Mesendoderm (in vitro differentiated cells): ENCODE data around the gene SLC7A9. TPM values are rescaled to one million over a fixed set of nuclear protein-coding genes. Genes with fewer than 3 reads are reported as not detected.

Source experiments
- DNase-seq: peaks from one replicate; pipeline ENCODE4 v3.0.0; 2013
- H2AK5ac ChIP-seq: 2 replicates; pipeline ENCODE4 v1.6.1; 2013; ENCODE audit warnings: low read length, inconsistent platforms
- H2BK120ac ChIP-seq: 2 replicates; pipeline ENCODE4 v1.6.1; 2013; ENCODE audit warnings: low read depth, mild to moderate bottlenecking, low read length, moderate library complexity, mixed read lengths
- H2BK15ac ChIP-seq: replicated peaks from 2 replicates; pipeline ENCODE4 v1.6.1; 2013; ENCODE audit warnings: low read depth, mild to moderate bottlenecking, moderate library complexity
- H2BK5ac ChIP-seq: 2 replicates; pipeline ENCODE4 v1.6.1; 2013; ENCODE audit warnings: low read length, inconsistent platforms
- H3K18ac ChIP-seq: 2 replicates; pipeline ENCODE4 v1.6.1; 2013; ENCODE audit warnings: mild to moderate bottlenecking, low read length, mixed read lengths
- H3K23ac ChIP-seq: one replicate; pipeline ENCODE4 v1.6.1; 2013; ENCODE audit warnings: low read length
- H3K27ac ChIP-seq: 2 replicates; pipeline ENCODE4 v1.5.1; 2013; ENCODE audit warnings: low read depth, mild to moderate bottlenecking, inconsistent platforms, low read length, moderate library complexity
- H3K27me3 ChIP-seq: 2 replicates; pipeline ENCODE4 v1.6.1; 2013; ENCODE audit warnings: low read length, control low read depth, mild to moderate bottlenecking, inconsistent platforms; ENCODE audit not compliant: insufficient read depth, poor library complexity
- H3K36me3 ChIP-seq: 2 replicates; pipeline ENCODE4 v1.6.1; 2013; ENCODE audit warnings: low read length, inconsistent platforms; ENCODE audit not compliant: control insufficient read depth, insufficient read depth
- H3K4ac ChIP-seq: one replicate; pipeline ENCODE4 v1.6.1; 2013; ENCODE audit warnings: low read depth, mild to moderate bottlenecking, low read length, moderate library complexity
- H3K4me1 ChIP-seq: 2 replicates; pipeline ENCODE4 v1.6.1; 2013; ENCODE audit warnings: low read depth, low read length, inconsistent platforms; ENCODE audit not compliant: control insufficient read depth
- H3K4me2 ChIP-seq: 2 replicates; pipeline ENCODE4 v1.6.1; 2013; ENCODE audit warnings: low read length
- H3K4me3 ChIP-seq: 2 replicates; pipeline ENCODE4 v1.5.1; 2013; ENCODE audit warnings: mild to moderate bottlenecking, low read length
- H3K56ac ChIP-seq: one replicate; pipeline ENCODE4 v1.6.1; 2013; ENCODE audit warnings: low read length
- H3K79me1 ChIP-seq: 2 replicates; pipeline ENCODE4 v1.6.1; 2013; ENCODE audit warnings: low read length, inconsistent platforms
- H3K79me2 ChIP-seq: 2 replicates; pipeline ENCODE4 v1.6.1; 2013; ENCODE audit warnings: mild to moderate bottlenecking, low read length; ENCODE audit not compliant: control insufficient read depth, insufficient read depth
- H3K9ac ChIP-seq: 2 replicates; pipeline ENCODE4 v1.6.1; 2013; ENCODE audit warnings: low read length, inconsistent platforms
- H4K5ac ChIP-seq: one replicate; pipeline ENCODE4 v1.6.1; 2013; ENCODE audit warnings: low read length
- H4K8ac ChIP-seq: one replicate; pipeline ENCODE4 v1.6.1; 2013; ENCODE audit warnings: low read depth, mild to moderate bottlenecking, control low read depth, low read length, moderate library complexity
- WGBS: extraction: QIAGEN DNeasy Blood & Tissue Kit; methylation state at CpG from one replicate; pipeline ENCODE4 v1.1.7; 2013; ENCODE audit warnings: low lambda C conversion rate, missing lambda C conversion rate; ENCODE audit not compliant: insufficient coverage; ENCODE audit errors: extremely low coverage; 5-methylcytosine and 5-hydroxymethylcytosine counted together
- polyA plus RNA-seq, 2 experiments: library from polyadenylated mRNA; stranded (reverse); fragments of 200-250 nt; gene quantifications; one replicate each; pipeline ENCODE4 v1.2.3, GENCODE V29; 2013

Gene SLC7A9
- polyA plus RNA-seq (2013, experiment 1 of 2), result 0.01 TPM
- 0.03 TPM for polyA plus RNA-seq (2013, experiment 2 of 2)

DNA sequence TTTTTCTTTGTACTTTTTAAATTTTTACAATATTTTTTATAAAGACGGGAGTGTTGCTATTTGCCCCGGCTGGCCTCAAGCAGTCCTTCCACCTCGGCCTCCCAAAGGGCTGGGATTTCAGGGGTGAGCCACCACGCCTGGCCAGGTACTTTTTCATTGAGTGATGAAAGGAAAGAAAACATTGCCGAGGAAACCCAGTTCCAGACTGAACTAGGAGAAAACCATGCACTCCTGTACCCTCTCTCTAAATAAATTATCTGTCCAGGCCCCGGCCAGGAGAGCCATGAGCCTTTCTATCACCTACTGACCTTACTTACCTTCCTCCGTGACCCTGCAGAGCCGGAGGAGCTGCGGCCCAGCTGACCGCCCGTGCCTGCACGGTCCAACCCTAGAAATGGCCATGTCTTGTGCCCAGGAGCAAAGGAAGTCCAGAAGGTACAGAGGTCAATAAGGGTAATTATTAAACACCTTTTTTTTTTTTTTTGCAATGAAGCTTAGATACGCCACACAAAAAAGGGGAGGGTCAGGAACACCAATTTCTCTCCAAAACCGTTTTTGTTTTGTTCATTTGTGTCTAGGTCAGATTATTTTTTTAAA, at the start of gene SLC7A9:
TSS of gene SLC7A9 (minus strand) at position 399 of the 597 bp plus-strand sequence. CDS start 1,233 bp downstream, outside the sequence.
- Histone ChIP-seq H2BK120ac (no peak within 1 kb of the TSS), H3K18ac (no peak within 1 kb of the TSS), H4K5ac (no peak within 1 kb of the TSS), H3K4me1 (no peaks in the 10 kb centered on the region), H3K27ac (no peak within 1 kb of the TSS), H3K27me3 (no peaks in the 10 kb centered on the region), H3K4me3 (no peak within 1 kb of the TSS), H4K8ac (no peak within 1 kb of the TSS), H3K4ac (no peak within 1 kb of the TSS), H2AK5ac (no peak within 1 kb of the TSS), H3K36me3 (no peaks in the 10 kb centered on the region), H3K9ac (no peak within 1 kb of the TSS), H3K79me1 (no peaks in the 10 kb centered on the region), H2BK15ac (no peak within 1 kb of the TSS), H3K23ac (no peak within 1 kb of the TSS), H3K56ac (peak within 1 kb of the TSS; percentile 46), H2BK5ac (no peak within 1 kb of the TSS), H3K4me2 (no peak within 1 kb of the TSS), H3K79me2 (no peaks in the 10 kb centered on the region)
- no CpG with 5 or more reads among the region's 14 CpGs for WGBS
- DNase-seq, result no peak

DNA sequence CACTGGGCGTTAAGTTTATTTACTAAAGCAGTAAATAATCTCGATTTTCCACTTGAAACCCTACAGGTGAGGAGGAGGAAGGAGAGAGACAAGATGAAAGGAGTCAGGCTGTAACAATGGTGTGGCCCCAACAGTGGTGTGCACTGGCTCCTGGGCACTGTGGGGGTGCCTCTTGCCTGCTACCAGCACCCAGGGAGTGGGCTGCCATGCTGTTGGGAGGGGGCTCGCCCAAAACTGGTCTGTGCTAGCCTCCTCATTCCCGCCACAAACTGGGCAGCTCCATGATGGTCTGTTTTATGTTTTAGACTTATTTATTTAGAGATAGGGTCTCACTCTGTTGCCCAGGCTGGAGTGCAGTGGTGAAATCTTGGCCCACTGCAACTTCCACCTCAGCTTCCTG, 49.8 kb upstream of the SLC7A9 start:
- no peak overlapping the region for H2BK15ac ChIP-seq
- no peak overlapping the region for H2BK5ac ChIP-seq
- H3K27ac ChIP-seq, result no peak overlapping the region
- H3K27me3 ChIP-seq, result no peaks in the 10 kb centered on the region
- H3K4me2 ChIP-seq, result no peak overlapping the region
- no peak overlapping the region for H2BK120ac ChIP-seq
- H2AK5ac ChIP-seq, result no peak overlapping the region
- no peak overlapping the region for H3K4ac ChIP-seq
- no peak overlapping the region for H4K8ac ChIP-seq
- H3K4me3 ChIP-seq, result no peak overlapping the region
- H3K4me1 ChIP-seq, result no peaks in the 10 kb centered on the region
- H4K5ac ChIP-seq, result no peak overlapping the region
- H3K18ac ChIP-seq, result no peak overlapping the region
- no peak overlapping the region for H3K9ac ChIP-seq
- DNase-seq, result no peak
- no peaks in the 10 kb centered on the region for H3K79me1 ChIP-seq
- no peak overlapping the region for H3K23ac ChIP-seq
- no peaks in the 10 kb centered on the region for H3K79me2 ChIP-seq
- WGBS, result no CpG with 5 or more reads among the region's 4 CpGs
- no peak overlapping the region for H3K56ac ChIP-seq
- no peaks in the 10 kb centered on the region for H3K36me3 ChIP-seq

GRCh38 chr19:32917616-32917996, 48.0 kb upstream of the SLC7A9 start:
- no peak overlapping the region for H3K27ac ChIP-seq
- no peaks in the 10 kb centered on the region for H3K79me2 ChIP-seq
- H3K27me3 ChIP-seq, result no peaks in the 10 kb centered on the region
- no CpG with 5 or more reads among the region's 8 CpGs for WGBS
- no peaks in the 10 kb centered on the region for H3K4me1 ChIP-seq
- no peak overlapping the region for H3K4me3 ChIP-seq
- no peak overlapping the region for H3K23ac ChIP-seq
- no peaks in the 10 kb centered on the region for H3K79me1 ChIP-seq
- H3K36me3 ChIP-seq, result no peaks in the 10 kb centered on the region
- peak; percentile 73 for DNase-seq
- no peak overlapping the region for H2BK15ac ChIP-seq
- H3K9ac ChIP-seq, result no peak overlapping the region
- no peak overlapping the region for H2AK5ac ChIP-seq
- no peak overlapping the region for H3K4ac ChIP-seq
- H4K8ac ChIP-seq, result no peak overlapping the region
- no peak overlapping the region for H3K56ac ChIP-seq
- no peak overlapping the region for H4K5ac ChIP-seq
- no peak overlapping the region for H3K4me2 ChIP-seq
- no peak overlapping the region for H2BK120ac ChIP-seq
- H3K18ac ChIP-seq, result no peak overlapping the region
- no peak overlapping the region for H2BK5ac ChIP-seq

GRCh38 chr19:32916969-32917615, 47.5 kb upstream of the SLC7A9 start:
- Histone ChIP-seq H3K18ac (no peak overlapping the region), H3K27ac (no peak overlapping the region), H3K36me3 (no peaks in the 10 kb centered on the region), H2BK15ac (no peak overlapping the region), H2BK120ac (no peak overlapping the region), H3K4me3 (no peak overlapping the region), H2AK5ac (no peak overlapping the region), H3K4me2 (no peak overlapping the region), H4K5ac (no peak overlapping the region), H3K23ac (no peak overlapping the region), H3K79me2 (no peaks in the 10 kb centered on the region), H4K8ac (no peak overlapping the region), H3K4me1 (no peaks in the 10 kb centered on the region), H3K4ac (no peak overlapping the region), H3K27me3 (no peaks in the 10 kb centered on the region), H2BK5ac (no peak overlapping the region), H3K79me1 (no peaks in the 10 kb centered on the region), H3K9ac (no peak overlapping the region), H3K56ac (no peak overlapping the region)
- WGBS, result no CpG with 5 or more reads among the region's 4 CpGs
- DNase-seq, result peak; percentile 17

- H3K79me1 ChIP-seq, result no peaks in the 10 kb centered on the region
- H3K36me3 ChIP-seq, result no peaks in the 10 kb centered on the region
- no peak overlapping the region for H3K4me3 ChIP-seq
- H3K4me1 ChIP-seq, result no peaks in the 10 kb centered on the region
- H3K27me3 ChIP-seq, result no peaks in the 10 kb centered on the region
- H2AK5ac ChIP-seq, result no peak overlapping the region
- H3K18ac ChIP-seq, result no peak overlapping the region
- no peak overlapping the region for H3K27ac ChIP-seq
- no peak overlapping the region for H3K56ac ChIP-seq
- H3K4ac ChIP-seq, result no peak overlapping the region
- no peaks in the 10 kb centered on the region for H3K79me2 ChIP-seq
- no peak overlapping the region for H2BK15ac ChIP-seq
- no peak overlapping the region for H2BK120ac ChIP-seq
- no CpG with 5 or more reads among the region's 12 CpGs for WGBS
- no peak overlapping the region for H3K9ac ChIP-seq
- no peak overlapping the region for H2BK5ac ChIP-seq
- H4K8ac ChIP-seq, result no peak overlapping the region
- no peak for DNase-seq
- no peak overlapping the region for H3K4me2 ChIP-seq
- no peak overlapping the region for H3K23ac ChIP-seq
- no peak overlapping the region for H4K5ac ChIP-seq
Measured at GRCh38 chr19:32914879-32915660, 45.5 kb upstream of the SLC7A9 start.
